Type B pancreatic cell (in vitro differentiated cells): ENCODE data around the gene GLYATL2. TPM values are rescaled to one million over a fixed set of nuclear protein-coding genes. Genes with fewer than 3 reads are reported as not detected.

ENCODE experiments used
- DNase-seq: peaks from one replicate; pipeline ENCODE4 v3.0.0; 2021; ENCODE audit warnings: mixed read lengths; ENCODE audit not compliant: unreplicated experiment; ENCODE audit errors: extremely low spot score
- H3K27ac Mint-ChIP-seq: 2 replicates; pipeline ENCODE4 v1.8.0; 2021; ENCODE audit warnings: mild to moderate bottlenecking, mixed read lengths
- H3K27me3 Mint-ChIP-seq: 2 replicates; pipeline ENCODE4 v1.8.0; 2021; ENCODE audit warnings: mixed read lengths
- H3K36me3 Mint-ChIP-seq: 2 replicates; pipeline ENCODE4 v1.8.0; 2021; ENCODE audit warnings: mixed read lengths
- H3K4me1 Mint-ChIP-seq: one replicate; pipeline ENCODE4 v1.8.0; 2021; ENCODE audit warnings: mixed read lengths; ENCODE audit not compliant: unreplicated experiment
- H3K4me3 Mint-ChIP-seq: 2 replicates; pipeline ENCODE4 v1.8.0; 2021; ENCODE audit warnings: mild to moderate bottlenecking, mixed read lengths
- H3K9me3 Mint-ChIP-seq: 2 replicates; pipeline ENCODE4 v1.8.0; 2021; ENCODE audit warnings: mixed read lengths
- total RNA-seq: library from RNA; stranded (reverse); gene quantifications from 2 replicates; pipeline ENCODE4 v1.2.1, GENCODE V29; 2021; ENCODE audit warnings: low replicate concordance
- TF ChIP-seq, protein P1 (sequence below): fragments of 200-600 bp; sonication (generic); conservative IDR thresholded peaks from 2 replicates; pipeline ENCODE4 v1.5.0; 2021; ENCODE audit warnings: antibody characterized with exemption, mild to moderate bottlenecking

Gene GLYATL2
- total RNA-seq, 1 donor from 2014 or later = 0.58 TPM

DNA sequence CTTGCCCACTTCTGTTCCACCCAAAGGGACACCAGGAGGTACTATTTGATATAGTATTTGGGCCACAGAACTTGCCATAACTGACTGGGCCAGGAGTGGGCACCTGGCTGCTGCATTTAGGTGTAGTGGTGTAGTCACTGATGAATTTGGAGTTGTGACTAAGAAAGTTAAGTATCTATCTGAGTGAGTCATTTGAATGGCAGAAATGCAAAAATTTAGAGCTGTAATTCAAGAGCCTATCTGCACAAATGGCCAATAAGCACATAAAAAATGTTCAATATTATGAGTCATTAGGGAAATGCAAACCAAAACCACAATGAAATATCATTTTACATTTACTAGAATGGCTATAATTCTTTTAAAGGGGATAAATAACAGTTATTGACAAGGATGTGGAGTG is 14.7 kb downstream of the GLYATL2 start:
- no peaks in the 10 kb centered on the region for H3K36me3 Mint-ChIP-seq
- H3K4me1 Mint-ChIP-seq = no peaks in the 10 kb centered on the region
- no peak overlapping the region for H3K4me3 Mint-ChIP-seq
- no peak overlapping the region for H3K27ac Mint-ChIP-seq
- no peak for DNase-seq
- no peaks in the 10 kb centered on the region for H3K27me3 Mint-ChIP-seq
- TF ChIP-seq, protein P1, sequence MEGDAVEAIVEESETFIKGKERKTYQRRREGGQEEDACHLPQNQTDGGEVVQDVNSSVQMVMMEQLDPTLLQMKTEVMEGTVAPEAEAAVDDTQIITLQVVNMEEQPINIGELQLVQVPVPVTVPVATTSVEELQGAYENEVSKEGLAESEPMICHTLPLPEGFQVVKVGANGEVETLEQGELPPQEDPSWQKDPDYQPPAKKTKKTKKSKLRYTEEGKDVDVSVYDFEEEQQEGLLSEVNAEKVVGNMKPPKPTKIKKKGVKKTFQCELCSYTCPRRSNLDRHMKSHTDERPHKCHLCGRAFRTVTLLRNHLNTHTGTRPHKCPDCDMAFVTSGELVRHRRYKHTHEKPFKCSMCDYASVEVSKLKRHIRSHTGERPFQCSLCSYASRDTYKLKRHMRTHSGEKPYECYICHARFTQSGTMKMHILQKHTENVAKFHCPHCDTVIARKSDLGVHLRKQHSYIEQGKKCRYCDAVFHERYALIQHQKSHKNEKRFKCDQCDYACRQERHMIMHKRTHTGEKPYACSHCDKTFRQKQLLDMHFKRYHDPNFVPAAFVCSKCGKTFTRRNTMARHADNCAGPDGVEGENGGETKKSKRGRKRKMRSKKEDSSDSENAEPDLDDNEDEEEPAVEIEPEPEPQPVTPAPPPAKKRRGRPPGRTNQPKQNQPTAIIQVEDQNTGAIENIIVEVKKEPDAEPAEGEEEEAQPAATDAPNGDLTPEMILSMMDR = no peak
- H3K9me3 Mint-ChIP-seq = peaks cover 9% of the 10 kb centered on the region

DNA sequence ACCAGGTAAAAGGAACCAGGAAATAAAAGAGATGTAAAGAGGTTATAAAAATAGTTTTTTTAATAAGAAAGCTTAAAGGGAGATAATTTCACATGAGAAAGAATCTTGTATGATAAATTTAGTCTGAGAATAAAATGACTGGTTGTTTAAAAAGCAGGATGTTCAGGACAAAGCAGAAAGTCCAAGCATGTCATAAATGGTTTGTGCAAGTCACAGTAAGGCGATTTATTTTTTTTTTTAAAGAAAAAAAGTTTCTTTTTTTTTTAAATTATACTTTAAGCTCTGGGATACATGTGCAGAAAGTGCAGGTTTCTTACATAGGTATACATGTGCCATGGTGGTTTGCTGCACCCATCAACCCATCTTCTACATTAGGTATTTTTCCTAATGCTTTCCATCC is 30.8 kb downstream of the GLYATL2 start:
- DNase-seq = no peak
- Mint-ChIP-seq H3K4me3 (no peak overlapping the region), H3K27me3 (no peaks in the 10 kb centered on the region), H3K27ac (no peak overlapping the region), H3K36me3 (no peaks in the 10 kb centered on the region), H3K4me1 (no peaks in the 10 kb centered on the region), H3K9me3 (no peaks in the 10 kb centered on the region)
- TF ChIP-seq, protein P1 = no peak

DNA sequence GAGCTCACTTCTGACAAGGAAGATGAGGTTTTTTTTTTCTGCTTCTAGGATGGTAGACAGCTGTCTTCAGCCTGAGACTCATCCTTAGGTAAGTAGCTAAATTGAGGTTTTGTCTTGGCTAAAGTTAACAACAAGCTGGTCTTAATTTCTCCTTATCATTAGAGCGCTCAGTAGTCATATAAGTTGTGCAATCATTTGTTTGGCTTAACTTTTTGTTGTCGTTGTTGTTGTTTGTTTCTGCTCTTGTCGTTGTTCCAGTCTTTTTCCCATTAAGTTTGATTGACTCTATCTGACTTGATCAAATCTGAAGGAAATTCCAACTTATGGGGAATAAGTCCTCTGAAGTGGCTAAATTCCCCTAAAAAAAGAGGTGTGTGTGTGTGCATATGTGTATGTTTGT is 33.0 kb downstream of the GLYATL2 start:
- Mint-ChIP-seq H3K27ac (no peak overlapping the region), H3K4me3 (no peak overlapping the region), H3K4me1 (no peaks in the 10 kb centered on the region), H3K27me3 (no peaks in the 10 kb centered on the region), H3K9me3 (no peaks in the 10 kb centered on the region), H3K36me3 (no peaks in the 10 kb centered on the region)
- TF ChIP-seq, protein P1 = no peak
- no peak for DNase-seq

DNA sequence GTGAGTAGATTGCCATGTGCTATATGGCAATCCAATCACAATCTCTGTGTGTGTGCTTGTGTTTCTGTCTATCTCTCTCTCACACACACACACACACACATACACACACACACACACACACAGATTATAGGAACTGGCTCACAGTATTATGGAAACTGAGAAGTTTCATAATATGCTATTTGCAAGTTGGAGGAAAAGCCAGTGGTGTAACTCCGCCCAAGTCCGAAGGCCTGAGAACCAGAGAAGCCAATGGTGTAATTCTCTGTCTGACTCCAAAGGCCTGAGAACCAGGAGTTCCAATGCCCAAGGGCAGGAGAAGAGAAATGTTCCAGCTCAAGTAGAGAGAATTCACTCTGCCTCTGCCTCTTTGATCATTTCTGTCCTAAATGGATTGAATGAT is 37.2 kb downstream of the GLYATL2 start:
- Mint-ChIP-seq H3K9me3 (no peaks in the 10 kb centered on the region), H3K27ac (no peak overlapping the region), H3K27me3 (no peaks in the 10 kb centered on the region), H3K4me1 (no peaks in the 10 kb centered on the region), H3K36me3 (no peaks in the 10 kb centered on the region), H3K4me3 (no peak overlapping the region)
- TF ChIP-seq, protein P1 = no peak
- DNase-seq = no peak

DNA sequence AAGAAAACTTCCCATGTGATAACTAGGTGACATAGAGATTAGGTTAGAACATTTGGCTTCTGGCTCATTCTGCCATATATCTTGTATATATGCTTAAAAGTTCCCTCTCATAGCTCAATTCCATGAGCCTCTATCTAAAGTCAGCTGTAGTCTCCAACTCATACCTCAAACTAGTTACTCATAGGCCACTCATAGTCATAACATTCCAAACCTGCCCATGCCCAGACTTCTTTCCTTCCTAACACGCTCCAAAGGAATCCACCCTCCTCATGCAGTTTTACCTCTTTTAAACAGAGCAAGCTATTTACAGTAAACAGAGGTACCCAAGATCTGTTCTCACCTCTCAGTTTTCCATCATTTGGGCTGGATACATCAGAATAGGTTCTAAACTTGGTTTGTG is 39.4 kb downstream of the GLYATL2 start:
- H3K27ac Mint-ChIP-seq = no peak overlapping the region
- TF ChIP-seq, protein P1 = no peak
- DNase-seq = no peak
- no peaks in the 10 kb centered on the region for H3K27me3 Mint-ChIP-seq
- H3K4me3 Mint-ChIP-seq = no peak overlapping the region
- H3K4me1 Mint-ChIP-seq = no peaks in the 10 kb centered on the region
- no peaks in the 10 kb centered on the region for H3K9me3 Mint-ChIP-seq
- H3K36me3 Mint-ChIP-seq = no peaks in the 10 kb centered on the region

DNA sequence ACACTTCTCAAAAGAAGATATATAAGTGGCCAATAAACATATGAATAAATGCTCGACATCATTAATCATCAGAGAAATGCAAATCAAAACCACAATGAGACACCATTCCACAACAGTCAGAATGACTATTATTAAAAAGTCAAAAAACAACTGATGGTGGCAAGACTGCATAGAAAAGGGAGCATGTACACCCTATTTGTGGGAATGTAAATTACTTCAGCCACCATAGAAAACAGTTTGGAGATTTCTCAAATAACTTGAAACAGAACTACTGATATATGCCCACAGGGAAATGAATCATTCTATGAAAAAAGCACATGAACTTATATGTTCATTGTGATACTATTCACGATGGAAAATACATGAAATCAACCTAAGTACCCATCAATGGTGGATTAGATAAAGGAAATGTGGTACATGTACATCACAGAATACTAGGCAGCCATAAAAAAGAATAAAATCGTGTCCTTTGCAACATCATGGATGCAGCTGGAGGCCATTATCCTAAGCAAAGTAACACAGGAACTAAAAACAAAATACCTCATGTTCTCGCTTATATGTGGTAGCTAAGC is 42.4 kb downstream of the GLYATL2 start:
- H3K9me3 Mint-ChIP-seq = no peaks in the 10 kb centered on the region
- TF ChIP-seq, protein P1 = no peak
- no peaks in the 10 kb centered on the region for H3K4me1 Mint-ChIP-seq
- no peak overlapping the region for H3K4me3 Mint-ChIP-seq
- no peaks in the 10 kb centered on the region for H3K36me3 Mint-ChIP-seq
- no peaks in the 10 kb centered on the region for H3K27me3 Mint-ChIP-seq
- no peak for DNase-seq
- H3K27ac Mint-ChIP-seq = no peak overlapping the region
